ENCODE results near the gene CCDC92. TPM values are rescaled to one million over a fixed set of nuclear protein-coding genes. Genes with fewer than 3 reads are reported as not detected.
A peak's percentile ranks its signal among the peaks of the same experiment; 100 is the strongest.

The CCDC92 gene
- 10 to 100 TPM; 23.3 to 28.2 TPM for total RNA-seq
- polyA plus RNA-seq, result 10 to 100 TPM; 16.7 to 34.0 (median 21.1) TPM
- total RNA-seq, result 9.1 to 30.6 (median 16.2) reads per million in 6 experiments

GRCh38 chr12:123972457-123973401 lies at the start of gene CCDC92, which contains the start of gene ZNF664:
Gene CCDC92, minus strand, starts transcription at chr12:123972831. Its CDS starts 28,526 bp downstream, at chr12:123944305.
Gene ZNF664, plus strand, starts transcription at chr12:123973215. Its CDS starts 38,930 bp downstream, at chr12:124012145.
- H3K27ac Mint-ChIP-seq, result peak within 1 kb of the TSS; percentile 86 to 97 (median 94)
- peaks cover 6 to 37% (median 30%) of the 10 kb centered on the region in 4 donors for H3K4me1 Mint-ChIP-seq
- DNase-seq (peak; percentile 90 to 97 (median 94)), ATAC-seq (peak; percentile 77 to 81)
- peak within 1 kb of the TSS; percentile 89 to 99 (median 94) for H3K4me3 Mint-ChIP-seq
- H3K9me3 Mint-ChIP-seq, result no peaks in the 10 kb centered on the region
- H3K27me3 Mint-ChIP-seq, result no peaks in the 10 kb centered on the region
- POLR2A ChIA-PET, result interaction anchor here (0.6 to 1.7 kb wide), 7 partner anchors 34 to 1191 kb away, joined by 3 to 5 read pairs (median 3); partner anchors contain the start of genes MPHOSPH9 and TMED2
- H3K36me3 Mint-ChIP-seq, result peaks cover 0 to 17% (median 4%) of the 10 kb centered on the region in 3 donors

GRCh38 chr12:124022161-124022560 lies 49.5 kb upstream of the CCDC92 start:
- POLR2A ChIA-PET, result no interaction called here
- no peak for ATAC-seq
- Mint-ChIP-seq H3K27ac (no peak overlapping the region), H3K27me3 (no peaks in the 10 kb centered on the region), H3K9me3 (peaks cover 0 to 1% (median 0%) of the 10 kb centered on the region in 9 donors), H3K36me3 (no peaks in the 10 kb centered on the region), H3K4me3 (no peak overlapping the region), H3K4me1 (peaks cover 0 to 5% (median 4%) of the 10 kb centered on the region in 4 donors)
- no peak for DNase-seq

- no peak overlapping the region for H3K27ac Mint-ChIP-seq
- no peaks in the 10 kb centered on the region for H3K27me3 Mint-ChIP-seq
- H3K4me3 Mint-ChIP-seq, result no peak overlapping the region
- POLR2A ChIA-PET, result no interaction called here
- peaks cover 0 to 5% (median 4%) of the 10 kb centered on the region in 4 donors for H3K4me1 Mint-ChIP-seq
- H3K9me3 Mint-ChIP-seq, result peaks cover 0 to 1% (median 0%) of the 10 kb centered on the region in 9 donors
- no peak for ATAC-seq
- DNase-seq, result no peak
- no peaks in the 10 kb centered on the region for H3K36me3 Mint-ChIP-seq
Observed at GRCh38 chr12:124021007-124021406, 48.4 kb upstream of the CCDC92 start.

GRCh38 chr12:124020514-124020949 lies 47.9 kb upstream of the CCDC92 start:
- peaks cover 0 to 1% (median 0%) of the 10 kb centered on the region in 9 donors for H3K9me3 Mint-ChIP-seq
- no peaks in the 10 kb centered on the region for H3K27me3 Mint-ChIP-seq
- DNase-seq, result no peak
- H3K4me1 Mint-ChIP-seq, result peaks cover 0 to 5% (median 4%) of the 10 kb centered on the region in 4 donors
- no peak for ATAC-seq
- H3K4me3 Mint-ChIP-seq, result no peak overlapping the region
- no peaks in the 10 kb centered on the region for H3K36me3 Mint-ChIP-seq
- H3K27ac Mint-ChIP-seq, result no peak overlapping the region
- POLR2A ChIA-PET, result interaction anchor here (0.5 kb wide), 1 partner anchor 257 kb away, joined by 4 read pairs; no protein-coding TSS in a partner anchor

- H3K36me3 Mint-ChIP-seq, result peaks cover 0 to 5% (median 0%) of the 10 kb centered on the region in 3 donors
- H3K9me3 Mint-ChIP-seq, result peaks cover 0 to 1% (median 0%) of the 10 kb centered on the region in 9 donors
- POLR2A ChIA-PET, result no interaction called here
- DNase-seq (no peak), ATAC-seq (no peak)
- peaks cover 0 to 4% (median 1%) of the 10 kb centered on the region in 4 donors for H3K4me1 Mint-ChIP-seq
- H3K27ac Mint-ChIP-seq, result no peak overlapping the region
- H3K4me3 Mint-ChIP-seq, result no peak overlapping the region
- H3K27me3 Mint-ChIP-seq, result no peaks in the 10 kb centered on the region
Observed at GRCh38 chr12:124019115-124019514, 46.5 kb upstream of the CCDC92 start.

GRCh38 chr12:124018539-124018938 lies 45.9 kb upstream of the CCDC92 start:
- DNase-seq (no peak), ATAC-seq (no peak)
- peaks cover 0 to 9% (median 3%) of the 10 kb centered on the region in 3 donors for H3K36me3 Mint-ChIP-seq
- no peak overlapping the region for H3K4me3 Mint-ChIP-seq
- peaks cover 0 to 1% (median 0%) of the 10 kb centered on the region in 9 donors for H3K9me3 Mint-ChIP-seq
- POLR2A ChIA-PET, result no interaction called here
- no peaks in the 10 kb centered on the region for H3K27me3 Mint-ChIP-seq
- no peak overlapping the region for H3K27ac Mint-ChIP-seq
- H3K4me1 Mint-ChIP-seq, result peaks cover 0 to 3% (median 0%) of the 10 kb centered on the region in 4 donors

- POLR2A ChIA-PET, result no interaction called here
Observed at GRCh38 chr12:124017064-124017463, 44.4 kb upstream of the CCDC92 start.

GRCh38 chr12:124015494-124016461 lies 43.1 kb upstream of the CCDC92 start:
- H3K4me1 Mint-ChIP-seq, result peaks cover 1 to 4% (median 2%) of the 10 kb centered on the region in 4 donors
- no peaks in the 10 kb centered on the region for H3K9me3 Mint-ChIP-seq
- no peak for DNase-seq
- H3K36me3 Mint-ChIP-seq, result peaks cover 0 to 32% (median 25%) of the 10 kb centered on the region in 3 donors
- POLR2A ChIA-PET, result no interaction called here
- H3K27ac Mint-ChIP-seq, result no peak overlapping the region
- H3K4me3 Mint-ChIP-seq, result no peak overlapping the region
- H3K27me3 Mint-ChIP-seq, result no peaks in the 10 kb centered on the region
- no peak for ATAC-seq

More at GRCh38 chr12:124017064-124017463, 44.4 kb upstream of the CCDC92 start:
- Mint-ChIP-seq H3K4me3 (no peak overlapping the region), H3K9me3 (no peaks in the 10 kb centered on the region), H3K27ac (no peak overlapping the region), H3K4me1 (peaks cover 0 to 3% (median 0%) of the 10 kb centered on the region in 4 donors), H3K27me3 (no peaks in the 10 kb centered on the region), H3K36me3 (peaks cover 0 to 22% (median 15%) of the 10 kb centered on the region in 3 donors)
- ATAC-seq, result no peak
- no peak for DNase-seq

- peaks cover 8 to 13% (median 12%) of the 10 kb centered on the region in 4 donors for H3K4me1 Mint-ChIP-seq
- no peaks in the 10 kb centered on the region for H3K27me3 Mint-ChIP-seq
- DNase-seq (no peak), ATAC-seq (no peak)
- H3K9me3 Mint-ChIP-seq, result no peaks in the 10 kb centered on the region
- peaks cover 0 to 43% (median 30%) of the 10 kb centered on the region in 3 donors for H3K36me3 Mint-ChIP-seq
- H3K4me3 Mint-ChIP-seq, result no peak overlapping the region
- H3K27ac Mint-ChIP-seq, result no peak overlapping the region
- POLR2A ChIA-PET, result no interaction called here
Observed at GRCh38 chr12:124013073-124013472, 40.4 kb upstream of the CCDC92 start.

- POLR2A ChIA-PET, result no interaction called here
- no peaks in the 10 kb centered on the region for H3K27me3 Mint-ChIP-seq
- H3K27ac Mint-ChIP-seq, result no peak overlapping the region
- ATAC-seq (no peak), DNase-seq (no peak)
- peaks cover 13 to 27% (median 25%) of the 10 kb centered on the region in 4 donors for H3K4me1 Mint-ChIP-seq
- H3K9me3 Mint-ChIP-seq, result no peaks in the 10 kb centered on the region
- peaks cover 0 to 47% (median 30%) of the 10 kb centered on the region in 3 donors for H3K36me3 Mint-ChIP-seq
- H3K4me3 Mint-ChIP-seq, result no peak overlapping the region
Observed at GRCh38 chr12:124011435-124012115, 38.9 kb upstream of the CCDC92 start.

- Mint-ChIP-seq H3K4me3 (no peak overlapping the region), H3K27me3 (no peaks in the 10 kb centered on the region), H3K27ac (peak overlapping the region in 2 of 10 donors; percentile 50 to 71), H3K4me1 (peaks cover 20 to 36% (median 34%) of the 10 kb centered on the region in 4 donors), H3K36me3 (peaks cover 0 to 49% (median 30%) of the 10 kb centered on the region in 3 donors), H3K9me3 (no peaks in the 10 kb centered on the region)
- POLR2A ChIA-PET, result no interaction called here
- no peak for DNase-seq
- no peak for ATAC-seq
Observed at GRCh38 chr12:124010687-124011086, 38.1 kb upstream of the CCDC92 start.
